GM19238 (cell line): ENCODE measurements around the gene FOXL3.
"Not testable (repeated sequence)": the region's sequence is repeated elsewhere in the genome, so short reads cannot be mapped to it uniquely, and the experiment has no call there.

ENCODE experiments used
- DNase-seq: peaks from one replicate; pipeline ENCODE4 v3.0.0; 2011; ENCODE audit warnings: low spot score; ENCODE audit not compliant: insufficient read length

FOXL3 gene

DNA sequence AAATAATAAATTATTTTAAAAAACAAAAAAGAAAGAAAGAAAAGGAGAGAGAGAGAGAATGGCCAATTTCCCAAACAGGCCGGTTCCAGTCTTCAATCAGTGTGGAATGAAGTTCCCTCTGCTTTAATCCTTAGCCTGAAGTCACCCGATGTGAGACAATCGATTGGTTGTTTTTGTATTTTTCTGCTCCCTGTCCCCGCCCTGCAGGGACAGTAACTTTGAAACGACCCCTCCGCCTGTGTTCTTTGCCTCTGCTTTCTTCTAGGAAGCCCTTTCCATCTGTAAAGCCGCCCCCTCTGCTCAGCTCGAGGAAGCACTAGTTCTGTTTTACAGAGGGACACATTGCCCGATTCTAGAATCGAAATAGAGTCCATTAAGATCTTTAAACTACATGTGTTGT is 33.4 kb downstream of the FOXL3 start:
- DNase-seq = no peak

DNA sequence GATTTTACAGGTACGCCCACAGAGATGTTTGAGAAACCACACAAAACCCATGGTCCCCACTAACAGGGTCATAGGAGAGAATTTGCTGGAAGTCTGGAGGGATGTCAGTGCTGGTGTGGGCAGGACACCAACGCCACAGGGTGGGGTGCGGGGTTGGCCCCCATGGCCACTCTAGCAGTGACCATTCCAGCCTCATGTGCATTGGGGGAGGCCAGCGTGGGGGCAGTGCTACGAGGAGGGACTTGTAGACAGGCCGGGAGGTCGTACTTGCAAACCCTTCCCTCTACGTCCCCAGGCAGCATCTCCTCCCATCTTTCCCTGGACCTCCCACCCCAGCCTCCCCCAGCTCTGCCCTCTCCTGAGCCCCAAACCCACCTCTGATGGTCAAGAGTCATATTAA is 34.0 kb downstream of the FOXL3 start:
- DNase-seq = no peak

- DNase-seq = no peak
These were observed 35.3 kb downstream of the FOXL3 start for GRCh38 chr7:325051-325798.

DNA sequence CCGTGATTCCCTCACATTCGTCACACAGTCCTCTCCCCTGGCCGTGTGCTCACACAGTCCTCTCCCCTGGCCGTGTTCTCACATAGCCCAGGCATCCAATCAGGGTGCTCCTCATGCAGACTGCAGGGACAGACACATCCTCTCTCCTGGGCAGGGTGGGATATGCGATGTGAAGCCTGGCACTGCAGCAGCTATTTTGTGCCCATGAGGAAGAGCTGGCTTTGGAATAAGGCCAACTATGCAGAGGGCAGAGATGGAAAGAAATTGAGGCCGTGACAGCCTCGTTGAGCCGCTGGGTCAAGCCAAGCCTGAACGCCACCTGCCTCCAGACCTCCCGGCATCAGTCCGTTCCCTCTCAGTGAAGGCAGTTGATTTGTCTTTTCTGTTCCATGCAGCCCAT is 35.8 kb downstream of the FOXL3 start:
- DNase-seq = no peak

DNA sequence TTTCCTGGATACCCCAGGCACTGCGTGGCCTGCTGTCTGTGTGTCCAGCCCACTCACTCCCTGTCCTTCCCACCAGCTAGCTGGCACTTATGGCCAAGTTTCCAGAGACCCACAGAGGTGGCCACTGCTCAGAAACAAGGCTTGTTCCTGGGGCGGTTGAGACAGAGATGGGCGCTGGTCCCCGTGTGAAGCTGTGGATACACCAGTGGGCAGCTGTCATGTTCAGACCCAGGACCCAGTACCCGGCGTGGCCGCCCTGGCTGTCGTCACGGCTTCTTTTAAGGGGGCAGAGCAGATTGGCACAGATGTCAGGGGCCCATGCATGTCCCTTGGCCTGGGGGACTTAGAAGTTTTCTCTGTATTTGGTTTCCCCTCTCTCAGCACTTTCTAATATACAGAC is 36.3 kb downstream of the FOXL3 start:
- DNase-seq = no peak

- no peak for DNase-seq
These were observed 36.9 kb downstream of the FOXL3 start for GRCh38 chr7:326809-327232.

- DNase-seq = no peak
These were observed 37.4 kb downstream of the FOXL3 start for GRCh38 chr7:327233-327931.

- DNase-seq = no peak
These were observed 38.2 kb downstream of the FOXL3 start for GRCh38 chr7:327991-328702.

DNA sequence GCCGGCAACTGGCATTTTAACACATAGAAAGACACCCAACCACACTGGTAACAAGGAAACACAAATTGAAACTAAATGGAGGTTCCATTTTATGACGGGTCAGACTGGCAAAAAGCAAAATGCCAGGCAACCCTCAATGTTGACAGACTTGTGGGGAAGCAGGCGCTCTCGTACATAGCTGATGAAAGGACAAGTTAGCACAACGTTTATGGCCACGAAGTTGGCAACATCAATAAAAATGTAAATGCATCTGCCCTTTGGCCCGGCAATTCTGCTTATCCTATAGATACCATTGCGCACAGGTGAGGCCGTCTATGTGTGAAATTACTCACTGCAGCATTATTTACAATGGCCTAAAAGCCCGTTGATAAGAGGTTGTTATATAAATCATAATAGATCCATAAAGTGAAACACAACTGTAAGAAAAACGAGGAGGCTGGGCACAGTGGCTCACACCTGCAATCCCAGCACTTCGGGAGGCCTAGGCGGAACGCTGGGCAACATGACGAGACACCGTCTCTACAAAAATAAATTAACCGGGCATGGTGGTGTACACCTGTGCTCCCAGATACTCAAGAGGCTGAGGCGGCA is 39.8 kb downstream of the FOXL3 start:
- DNase-seq = no peak

- no peak for DNase-seq
These were observed 40.7 kb downstream of the FOXL3 start for GRCh38 chr7:330511-331230.

DNA sequence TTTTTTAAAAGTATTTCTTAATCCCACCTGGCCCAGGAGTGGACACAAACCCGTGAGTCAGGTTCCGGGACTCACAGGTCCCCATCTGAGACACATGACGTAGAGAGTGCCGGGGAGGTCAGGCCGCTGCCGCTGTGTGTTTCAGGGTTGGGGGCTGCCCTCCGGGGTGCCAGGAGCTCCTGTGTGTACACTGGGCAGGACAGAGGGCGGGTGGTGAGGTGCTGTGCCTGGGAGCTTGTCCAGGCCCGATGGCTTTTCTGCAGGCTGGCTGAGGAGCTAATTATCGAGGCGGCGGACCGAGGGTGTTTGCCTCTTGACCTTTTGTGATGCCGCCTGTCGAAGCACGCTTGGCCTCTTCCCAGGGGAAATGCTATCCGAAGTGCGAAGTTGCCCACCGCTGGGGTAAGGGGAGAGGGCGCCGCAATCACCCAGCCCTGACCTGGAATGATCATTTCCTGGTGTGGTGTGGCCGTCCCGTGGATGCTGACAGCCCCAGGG is 42.1 kb downstream of the FOXL3 start:
- no peak for DNase-seq

GRCh38 chr7:332646-333392 is 42.8 kb downstream of the FOXL3 start:
- DNase-seq = no peak

GRCh38 chr7:333393-333764 is 43.4 kb downstream of the FOXL3 start:
- DNase-seq = no peak

DNA sequence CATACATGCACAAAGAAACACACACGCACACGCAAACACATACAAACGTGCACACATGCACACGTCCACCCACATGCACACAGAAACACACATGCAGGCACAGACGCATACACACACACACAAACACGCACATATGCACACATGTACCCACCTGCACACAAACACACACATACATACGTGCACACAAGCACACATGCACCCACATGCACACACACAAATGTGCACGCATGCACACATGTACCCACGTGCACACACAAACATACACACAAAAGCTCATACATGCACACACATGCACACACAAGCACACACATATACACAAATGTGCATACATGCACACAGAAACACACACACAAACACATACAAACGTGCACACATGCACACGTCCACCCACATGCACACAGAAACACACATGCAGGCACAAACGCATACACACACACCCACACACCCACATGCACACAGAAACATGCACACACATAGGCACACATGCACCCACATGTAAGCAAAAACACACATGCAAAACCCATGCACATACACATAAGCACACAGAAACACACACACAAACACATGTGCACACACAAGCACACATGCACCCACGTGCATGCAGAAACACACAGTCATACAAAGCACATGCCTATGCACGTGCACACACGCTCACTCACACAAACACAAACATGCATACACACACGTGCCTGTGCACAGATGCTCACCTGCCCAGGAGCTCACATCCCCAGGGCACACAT is 44.8 kb downstream of the FOXL3 start:
- no peak for DNase-seq

GRCh38 chr7:335358-336148 is 45.6 kb downstream of the FOXL3 start:
- DNase-seq = no peak

GRCh38 chr7:336149-336533 is 46.2 kb downstream of the FOXL3 start:
- DNase-seq = not testable (repeated sequence)

DNA sequence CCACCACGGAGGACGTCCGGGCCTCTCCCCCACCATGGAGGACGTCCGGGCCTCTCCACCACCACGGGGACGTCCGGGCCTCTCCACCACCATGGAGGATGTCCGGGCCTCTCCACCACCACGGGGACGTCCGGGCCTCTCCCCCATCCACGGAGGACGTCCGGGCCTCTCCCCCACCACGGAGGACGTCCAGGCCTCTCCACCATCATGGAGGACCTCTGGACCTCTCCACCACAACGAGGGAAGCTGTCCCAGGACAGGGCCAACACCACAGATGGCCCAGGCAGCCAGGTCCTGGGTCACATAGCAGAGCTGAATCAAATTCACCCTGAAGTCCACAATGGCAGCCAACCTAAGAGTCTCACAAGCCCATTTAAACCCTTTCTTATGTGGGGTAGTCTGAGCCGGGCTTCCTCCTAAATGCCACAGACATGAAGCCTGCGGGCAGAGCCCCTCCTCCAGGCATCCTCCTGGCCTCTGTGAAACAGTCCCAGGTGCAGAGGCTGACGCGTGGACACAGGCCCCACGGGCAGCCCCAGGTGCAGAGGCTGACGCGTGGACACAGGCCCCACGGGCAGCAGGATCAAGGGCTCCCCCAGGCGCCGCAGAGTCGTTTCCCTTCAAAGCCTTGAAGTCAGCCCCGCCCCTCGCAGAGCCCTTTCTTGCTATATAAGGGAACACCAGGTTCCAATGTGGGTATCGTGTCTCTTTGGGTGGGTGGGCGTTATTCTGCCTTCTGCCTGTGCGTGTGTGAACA is 47.0 kb downstream of the FOXL3 start:
- DNase-seq = no peak

DNA sequence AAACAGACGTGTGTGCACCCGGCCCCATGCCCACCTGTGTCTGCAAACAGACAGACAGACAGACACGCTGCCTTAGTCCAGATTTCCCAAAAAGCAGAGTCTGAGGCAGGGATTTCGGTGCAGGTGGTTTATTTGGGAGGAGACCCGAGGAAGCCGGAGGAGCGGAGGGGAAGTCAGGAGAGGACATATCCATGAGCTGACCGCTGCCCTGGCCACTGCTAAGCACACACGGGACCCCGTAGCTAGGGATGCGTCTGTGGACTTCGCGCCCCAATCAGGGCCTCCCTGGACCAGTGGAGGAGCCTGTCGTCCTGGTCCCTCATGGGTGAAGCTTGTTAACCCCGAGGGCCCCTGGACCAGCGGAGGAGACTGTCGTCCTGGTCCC is 47.6 kb downstream of the FOXL3 start:
- no peak for DNase-seq
